Endothelial cell of umbilical vein (primary cell): ENCODE measurements around the gene DNAJC24. TPM values are rescaled to one million over a fixed set of nuclear protein-coding genes. Genes with fewer than 3 reads are reported as not detected.

ENCODE experiments used
- BruUV-seq: library from RNA; stranded (reverse); fragments of 400-500 nt; replicated peaks from 2 replicates; lab custom pipeline; 2021; lab: Mats Ljungman, UMichigan
- CTCF ChIA-PET: fragments of 300-600, 350-600 bp; sonication (Branson Sonifier 250); formaldehyde crosslinking; loops from one replicate; lab custom pipeline; 2021; ENCODE audit warnings: antibody characterized with exemption, inconsistent platforms; lab: Charles Lee
- POLR2A ChIA-PET: fragments of 300-600, 350-600 bp; sonication (Branson Sonifier 250); formaldehyde crosslinking; loops from one replicate; lab custom pipeline; 2021; ENCODE audit warnings: antibody characterized with exemption, inconsistent platforms; lab: Charles Lee
- DNase-seq: peaks from one replicate; pipeline ENCODE4 v3.0.0-alpha.2; 2011; ENCODE audit warnings: low read depth, low spot score
- FAIRE-seq: peaks from 2 replicates; lab custom pipeline; 2011; peaks lifted over from hg19 to GRCh38; lab: Jason Lieb, UNC
- H2AFZ ChIP-seq: 2 replicates; pipeline ENCODE4 v1.6.0; 2012; ENCODE audit warnings: low read depth, low read length, control low read depth, inconsistent platforms
- H3K27ac ChIP-seq: 2 replicates; pipeline ENCODE4 v1.5.1; 2011; ENCODE audit warnings: low read depth, mild to moderate bottlenecking, control low read depth, low read length, moderate library complexity; ENCODE audit not compliant: insufficient read depth
- H3K27me3 ChIP-seq, 2 experiments: 2 replicates each; pipeline versions ENCODE4 v1.6.0 to v1.6.1; 2011; ENCODE audit warnings: low read length in 2 of 2, mixed read lengths in 1 of 2; ENCODE audit not compliant: control insufficient read depth in 2 of 2, insufficient read depth in 2 of 2
- H3K36me3 ChIP-seq, 2 experiments: 2 replicates in 1 of 2; 3 replicates in 1 of 2; pipeline ENCODE4 v1.5.1; 2011; ENCODE audit warnings: low read length in 2 of 2, mild to moderate bottlenecking in 1 of 2, moderate library complexity in 1 of 2; ENCODE audit not compliant: control insufficient read depth in 2 of 2, insufficient read depth in 2 of 2; ENCODE audit errors: extremely low read depth in 1 of 2
- H3K4me1 ChIP-seq: 3 replicates; pipeline ENCODE4 v1.5.1; 2011; ENCODE audit warnings: mild to moderate bottlenecking, low read length; ENCODE audit not compliant: control insufficient read depth, insufficient read depth; ENCODE audit errors: extremely low read depth
- H3K4me2 ChIP-seq: 2 replicates; pipeline ENCODE4 v1.6.1; 2011; ENCODE audit warnings: low read length, control low read depth, mixed read lengths; ENCODE audit not compliant: insufficient read depth
- H3K4me3 ChIP-seq, 3 experiments: fragments of 200-600 bp in 1 of 3; sonication (generic), shearing (Covaris generic) in 1 of 3; replicated peaks in 1 of 3; 2 replicates each; pipeline ENCODE4 v1.5.1; 2011 to 2016; ENCODE audit warnings: control low read depth in 3 of 3, low read length in 3 of 3, mild to moderate bottlenecking in 2 of 3, inconsistent platforms in 1 of 3, low read depth in 1 of 3, moderate library complexity in 1 of 3; ENCODE audit not compliant: insufficient read depth in 1 of 3
- H3K79me2 ChIP-seq: 2 replicates; pipeline ENCODE4 v1.6.0; 2012; ENCODE audit warnings: low read length, inconsistent platforms; ENCODE audit not compliant: control insufficient read depth, insufficient read depth
- H3K9ac ChIP-seq: replicated peaks from 2 replicates; pipeline ENCODE3; 2011; ENCODE audit warnings: low read length, control low read depth; ENCODE audit not compliant: insufficient read depth; ENCODE audit errors: extremely low read depth
- H3K9me1 ChIP-seq: replicated peaks from 3 replicates; pipeline ENCODE4 v1.6.0; 2011; ENCODE audit warnings: mild to moderate bottlenecking, low read length; ENCODE audit not compliant: control insufficient read depth, insufficient read depth; ENCODE audit errors: extremely low read depth
- H3K9me3 ChIP-seq: replicated peaks from 2 replicates; pipeline ENCODE4 v1.5.1; 2012; ENCODE audit warnings: low read length, inconsistent platforms; ENCODE audit not compliant: control insufficient read depth, insufficient read depth
- H4K20me1 ChIP-seq: replicated peaks from 2 replicates; pipeline ENCODE3; 2011; ENCODE audit warnings: mild to moderate bottlenecking, low read length; ENCODE audit not compliant: control insufficient read depth, insufficient read depth; ENCODE audit errors: extremely low read depth
- EZH2 ChIP-seq: IDR thresholded peaks from 2 replicates; pipeline ENCODE4 v1.6.1; 2012; ENCODE audit warnings: borderline replicate concordance, low read depth, mild to moderate bottlenecking, moderate library complexity, low read length, inconsistent platforms; ENCODE audit not compliant: severe bottlenecking
- FOS ChIP-seq: IDR thresholded peaks from 2 replicates; pipeline ENCODE4 v1.6.1; 2011; ENCODE audit warnings: mild to moderate bottlenecking, low read length, moderate library complexity, borderline replicate concordance; ENCODE audit not compliant: insufficient read depth
- GATA2 ChIP-seq: IDR thresholded peaks from 2 replicates; pipeline ENCODE4 v1.7.0; 2011; ENCODE audit warnings: low read depth, mild to moderate bottlenecking, moderate library complexity, mixed read lengths, low read length; ENCODE audit not compliant: insufficient read length, insufficient read depth
- JUN ChIP-seq: IDR thresholded peaks from 2 replicates; pipeline ENCODE4 v1.6.1; 2011; ENCODE audit warnings: borderline replicate concordance, low read depth; ENCODE audit not compliant: insufficient read length, insufficient read depth
- MYC ChIP-seq: IDR thresholded peaks from one replicate; pipeline ENCODE4 v1.6.1; 2011; ENCODE audit warnings: mild to moderate bottlenecking, low read depth, low read length
- POLR2A ChIP-seq: IDR thresholded peaks from 2 replicates; pipeline ENCODE4 v1.6.1; 2012; ENCODE audit warnings: low read depth, mild to moderate bottlenecking, control low read depth, low read length
- POLR2AphosphoS5 ChIP-seq: IDR thresholded peaks from 2 replicates; pipeline ENCODE4 v1.6.1; 2012; ENCODE audit warnings: low read depth, mild to moderate bottlenecking, control low read depth, low read length, moderate library complexity; ENCODE audit not compliant: insufficient read depth
- dilution Hi-C: fragments of 300-500 bp; cut with MboI; formaldehyde crosslinking; loops from one replicate; pipeline ENCODE4 v1.15.0; 2019; ENCODE audit warnings: low sequenced_read_pairs; ENCODE audit not compliant: extremely low pct_ligation_motif_present
- intact Hi-C: fragments of 100-400 bp; cut with micrococcal nuclease; formaldehyde crosslinking; loops from one replicate; pipeline ENCODE4 v1.10.0; 2022
- polyA plus RNA-seq, 4 experiments: library from polyadenylated mRNA; depleted of rRNA in 3 of 4; stranded (reverse) in 3 of 4; unstranded in 1 of 4; fragments of >200 nt; gene quantifications; 2 replicates each; pipeline versions ENCODE4 v1.2.1 to v1.2.3, GENCODE V29; 2011 to 2012; ENCODE audit warnings: missing spikeins in 1 of 4
- total RNA-seq: library from RNA; stranded (reverse); gene quantifications from 2 replicates; pipeline ENCODE4 v1.2.3, GENCODE V29; 2021
- TF ChIP-seq, protein P1 (sequence below): IDR thresholded peaks from 2 replicates; pipeline ENCODE4 v1.6.1; 2011; ENCODE audit not compliant: insufficient read depth, insufficient read length
- TF ChIP-seq, protein P2 (sequence below), 2 donors: IDR thresholded peaks; 1 replicate in 1 of 2; 2 replicates in 1 of 2; pipeline ENCODE4 v1.5.1; 2011; ENCODE audit warnings: low read length in 2 of 2, mild to moderate bottlenecking in 2 of 2, moderate library complexity in 2 of 2, control low read depth in 1 of 2, inconsistent platforms in 1 of 2, low read depth in 1 of 2; ENCODE audit not compliant: insufficient read depth in 1 of 2; ENCODE audit errors: extremely low read depth in 1 of 2

DNAJC24 gene
- total and polyA plus RNA-seq, 2 donors (not counting 3 experiments of a cell fraction or from before 2014, with no cell fraction given): 7.2 to 16.8 TPM

DNA sequence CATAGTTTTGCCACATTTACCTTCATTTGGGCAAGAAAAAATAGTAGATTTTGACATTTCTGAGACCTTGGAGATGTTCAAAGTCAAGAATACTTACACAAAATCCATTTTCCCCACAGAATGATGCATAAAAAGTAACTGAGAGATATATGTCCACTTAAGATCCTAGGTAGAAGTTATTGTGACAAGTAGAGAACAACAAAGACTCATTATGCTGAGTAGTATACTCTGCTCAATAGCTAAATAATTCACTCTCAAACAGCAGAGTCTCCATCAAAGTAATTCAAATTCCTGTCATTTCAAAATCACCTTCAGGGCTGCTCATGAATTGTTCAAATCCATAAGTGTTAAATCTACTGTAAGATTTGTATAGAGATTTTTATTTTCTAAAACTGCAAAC lies 104.4 kb downstream of the DNAJC24 start:
- intact Hi-C loops (no loop called here), dilution Hi-C loops (no loop called here)
- Histone ChIP-seq H3K9me3 (no peaks in the 10 kb centered on the region), H2AFZ (no peak overlapping the region), H3K36me3 (no peaks in the 10 kb centered on the region), H3K79me2 (no peaks in the 10 kb centered on the region), H3K4me3 (no peak overlapping the region), H3K9ac (no peak overlapping the region), H3K27me3 (no peaks in the 10 kb centered on the region), H3K9me1 (no peaks in the 10 kb centered on the region), H3K27ac (no peak overlapping the region), H4K20me1 (no peaks in the 10 kb centered on the region), H3K4me1 (no peaks in the 10 kb centered on the region), H3K4me2 (no peak overlapping the region)
- no peak for DNase-seq
- FAIRE-seq: no peak
- ChIA-PET CTCF (interaction anchor here (1.0 kb wide), 1 partner anchor 123 kb away, joined by 3 read pairs; no protein-coding TSS in a partner anchor), POLR2A (no interaction called here)
- TF ChIP-seq JUN: no peak
- TF ChIP-seq MYC: no peak
- no peak for TF ChIP-seq EZH2
- no peak for TF ChIP-seq FOS
- TF ChIP-seq, protein P1, sequence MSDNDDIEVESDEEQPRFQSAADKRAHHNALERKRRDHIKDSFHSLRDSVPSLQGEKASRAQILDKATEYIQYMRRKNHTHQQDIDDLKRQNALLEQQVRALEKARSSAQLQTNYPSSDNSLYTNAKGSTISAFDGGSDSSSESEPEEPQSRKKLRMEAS: no peak
- TF ChIP-seq POLR2A: no peak
- TF ChIP-seq POLR2AphosphoS5: no peak
- TF ChIP-seq, protein P2, sequence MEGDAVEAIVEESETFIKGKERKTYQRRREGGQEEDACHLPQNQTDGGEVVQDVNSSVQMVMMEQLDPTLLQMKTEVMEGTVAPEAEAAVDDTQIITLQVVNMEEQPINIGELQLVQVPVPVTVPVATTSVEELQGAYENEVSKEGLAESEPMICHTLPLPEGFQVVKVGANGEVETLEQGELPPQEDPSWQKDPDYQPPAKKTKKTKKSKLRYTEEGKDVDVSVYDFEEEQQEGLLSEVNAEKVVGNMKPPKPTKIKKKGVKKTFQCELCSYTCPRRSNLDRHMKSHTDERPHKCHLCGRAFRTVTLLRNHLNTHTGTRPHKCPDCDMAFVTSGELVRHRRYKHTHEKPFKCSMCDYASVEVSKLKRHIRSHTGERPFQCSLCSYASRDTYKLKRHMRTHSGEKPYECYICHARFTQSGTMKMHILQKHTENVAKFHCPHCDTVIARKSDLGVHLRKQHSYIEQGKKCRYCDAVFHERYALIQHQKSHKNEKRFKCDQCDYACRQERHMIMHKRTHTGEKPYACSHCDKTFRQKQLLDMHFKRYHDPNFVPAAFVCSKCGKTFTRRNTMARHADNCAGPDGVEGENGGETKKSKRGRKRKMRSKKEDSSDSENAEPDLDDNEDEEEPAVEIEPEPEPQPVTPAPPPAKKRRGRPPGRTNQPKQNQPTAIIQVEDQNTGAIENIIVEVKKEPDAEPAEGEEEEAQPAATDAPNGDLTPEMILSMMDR (IDR thresholded peaks at IDR 0.05; ENCODE audit: extremely low read depth in 1 of 2, insufficient read depth in 1 of 2, low read depth in 1 of 2, low read length in 2 of 2): no peak
- TF ChIP-seq GATA2: no peak
- BruUV-seq: no TSS peak
